Measurements from ENCODE around the gene TPCN2.
A peak's percentile ranks its signal among the peaks of the same experiment; 100 is the strongest.
"Not testable (repeated sequence)": the region's sequence is repeated elsewhere in the genome, so short reads cannot be mapped to it uniquely, and the experiment has no call there.

TPCN2 gene

DNA sequence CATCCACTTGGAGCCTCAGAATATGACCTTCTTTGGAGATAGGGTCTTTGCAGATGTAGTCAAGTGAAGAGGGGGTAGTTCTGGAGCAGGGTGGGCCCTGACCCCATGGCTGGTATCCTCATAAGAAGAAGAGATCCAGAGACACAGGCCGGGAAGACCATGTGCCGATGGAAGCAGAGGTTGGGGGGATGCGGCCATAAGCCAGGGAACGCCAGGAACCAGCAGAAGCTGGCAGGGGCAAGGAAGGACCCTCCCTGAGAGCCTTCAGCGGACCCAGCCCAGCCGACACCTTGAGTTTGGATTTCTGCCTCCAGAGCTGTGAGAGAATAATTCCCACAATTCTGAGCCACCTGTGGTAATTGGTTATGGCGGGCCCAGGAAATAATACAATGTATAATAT is 80.9 kb downstream of the TPCN2 start:
- DNase-seq (ENCODE audit: low spot score) = peak; percentile 42

DNA sequence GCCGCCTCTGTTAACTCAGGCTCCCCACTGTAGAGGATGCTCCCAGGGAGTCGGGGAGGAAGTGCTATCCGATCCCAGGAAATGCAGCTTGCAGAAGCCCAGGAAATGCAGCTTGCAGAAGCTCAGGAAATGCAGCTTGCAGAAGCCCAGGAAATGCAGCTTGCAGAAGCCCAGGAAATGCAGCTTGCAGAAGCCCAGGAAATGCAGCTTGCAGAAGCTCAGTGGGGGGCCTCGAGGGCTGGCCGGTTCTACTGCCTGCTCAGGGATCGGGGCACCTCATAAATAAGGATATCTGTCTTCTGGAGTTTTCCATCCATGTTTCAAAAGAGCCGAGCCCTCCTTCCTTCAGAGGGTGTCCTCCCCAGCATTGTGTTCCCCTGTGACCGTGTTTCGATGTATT is 81.9 kb downstream of the TPCN2 start:
- no peak for DNase-seq (ENCODE audit: low spot score)

DNA sequence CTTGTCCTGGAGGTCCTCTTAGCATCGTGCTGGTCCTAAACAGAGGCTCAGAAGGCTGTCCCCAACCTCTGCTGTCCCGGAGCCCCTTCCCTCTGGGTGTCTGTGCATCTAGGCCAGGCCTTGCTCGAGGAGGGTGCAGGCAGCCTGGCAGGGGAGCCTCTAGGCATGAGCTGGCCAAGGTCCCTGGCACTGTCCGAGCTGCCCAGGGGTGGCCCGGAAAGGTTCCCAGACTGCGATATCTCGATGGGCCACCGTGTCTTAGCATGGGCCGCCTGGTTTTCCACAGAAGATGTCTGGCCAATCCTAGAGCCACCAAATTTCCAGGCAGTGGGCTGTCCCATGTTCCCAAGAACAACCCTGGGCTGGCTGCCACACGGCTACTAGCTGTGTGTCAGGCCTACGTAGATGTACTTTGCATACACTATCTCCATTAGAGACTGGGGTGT is 82.4 kb downstream of the TPCN2 start:
- DNase-seq (ENCODE audit: low spot score) = no peak

DNA sequence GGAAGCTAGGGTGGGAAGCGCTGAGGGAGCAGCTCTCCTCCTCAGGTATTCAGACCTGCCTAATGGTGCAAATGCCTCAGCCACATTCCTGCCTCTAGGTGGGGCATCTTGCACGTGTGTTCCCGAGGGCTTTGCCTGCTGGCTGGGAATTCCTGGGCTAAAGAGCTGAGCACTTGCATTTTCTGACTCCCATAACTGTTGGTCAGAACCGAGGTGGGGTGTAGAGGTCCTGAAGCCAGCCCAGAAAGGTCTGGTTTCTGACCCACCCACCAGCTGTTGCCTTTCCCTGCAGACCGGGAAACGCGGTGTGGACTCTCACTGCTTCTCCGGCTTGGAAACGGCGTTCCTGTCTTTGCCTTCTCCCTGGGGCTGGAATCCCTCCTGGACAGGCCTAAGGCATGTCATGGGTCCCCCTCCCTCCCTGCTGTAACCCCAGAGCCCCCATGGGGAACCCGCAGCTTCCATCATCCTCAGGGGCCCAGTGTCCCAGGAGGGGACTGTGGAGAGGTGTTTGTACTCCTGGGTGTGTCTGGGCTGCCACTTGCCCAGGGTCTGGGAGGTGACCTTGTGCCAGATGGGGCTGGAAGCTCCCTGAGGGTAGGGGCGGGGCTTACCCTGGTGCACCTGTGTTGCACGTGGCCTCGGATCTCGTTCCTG is 83.0 kb downstream of the TPCN2 start:
- DNase-seq (ENCODE audit: low spot score) = peak; percentile 84

DNA sequence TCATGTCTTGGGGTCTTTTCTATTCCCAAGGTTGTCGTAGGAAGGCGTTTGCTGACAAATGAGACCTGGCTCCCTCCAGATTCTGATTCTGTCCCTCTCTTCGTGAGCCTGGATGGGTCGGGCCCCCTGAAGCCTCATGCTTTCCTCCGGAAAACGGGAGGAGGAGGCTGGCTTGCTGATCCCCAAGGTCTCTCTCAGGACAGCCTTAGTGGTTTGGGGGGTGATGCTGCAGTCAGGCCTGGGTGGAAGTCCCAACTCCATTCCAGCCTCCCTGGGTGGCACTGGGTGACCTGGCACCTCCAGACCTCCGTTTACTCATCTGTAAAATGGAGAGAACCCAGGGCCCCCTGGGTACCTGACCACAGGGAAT is 83.6 kb downstream of the TPCN2 start:
- DNase-seq (ENCODE audit: low spot score) = no peak

DNA sequence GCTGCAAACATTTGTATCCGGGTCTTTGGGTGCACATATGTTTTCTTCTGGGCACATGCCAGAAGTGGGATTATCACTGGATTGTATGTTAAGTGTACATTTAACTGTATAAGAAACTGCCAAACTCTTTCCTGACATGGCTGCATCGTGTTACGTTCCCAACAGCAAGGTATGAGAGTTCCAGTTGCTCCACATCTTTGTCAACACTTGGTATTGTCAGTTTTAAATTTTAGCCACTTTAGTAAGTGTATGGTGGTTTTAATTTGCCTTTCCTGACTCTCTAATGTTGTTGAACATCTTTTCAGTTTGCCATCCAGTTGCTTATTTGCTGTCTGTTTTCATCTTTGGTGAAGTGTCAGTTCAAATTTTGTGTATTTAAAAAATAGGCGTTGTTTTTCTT is 84.5 kb downstream of the TPCN2 start:
- DNase-seq (ENCODE audit: low spot score) = no peak

DNA sequence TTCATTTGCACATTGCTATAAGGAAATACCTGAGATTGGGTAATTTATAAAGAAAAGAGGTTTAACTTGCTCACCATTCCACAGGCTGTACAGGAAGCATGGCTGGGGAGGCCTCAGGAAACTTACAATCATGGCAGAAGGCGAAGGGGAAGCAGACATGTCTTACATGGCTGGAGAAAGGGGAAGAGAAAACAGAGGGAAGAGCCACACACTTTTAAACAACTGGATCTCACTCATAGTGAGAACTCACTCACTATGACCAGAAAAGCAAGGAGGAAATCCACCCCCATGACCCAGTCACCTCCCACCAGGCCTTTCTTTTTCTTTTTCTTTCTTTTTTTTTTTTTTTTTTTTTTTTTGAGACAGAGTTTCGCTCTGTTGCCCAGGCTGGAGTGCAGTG is 85.5 kb downstream of the TPCN2 start:
- DNase-seq (ENCODE audit: low spot score) = not testable (repeated sequence)

DNA sequence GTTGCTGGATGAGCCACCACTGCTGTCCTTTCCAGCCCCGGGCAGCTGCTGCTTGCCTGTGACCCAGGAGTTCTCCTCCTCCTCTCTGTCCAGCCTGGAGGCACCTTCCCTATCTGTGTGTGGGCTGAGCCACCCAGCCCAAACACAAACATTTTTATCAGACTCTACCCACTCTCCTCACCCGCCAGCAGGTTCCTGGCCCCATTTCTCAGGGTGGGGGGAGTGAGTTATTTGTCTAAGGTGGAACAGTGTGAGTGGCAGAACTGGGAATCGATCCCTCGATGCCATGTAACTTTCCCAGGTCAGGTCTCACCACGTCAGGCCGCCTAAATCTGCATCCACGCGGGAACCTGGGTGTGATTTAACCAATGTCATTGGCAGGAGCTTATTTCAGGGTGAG is 86.2 kb downstream of the TPCN2 start:
- DNase-seq (ENCODE audit: low spot score) = peak; percentile 28

DNA sequence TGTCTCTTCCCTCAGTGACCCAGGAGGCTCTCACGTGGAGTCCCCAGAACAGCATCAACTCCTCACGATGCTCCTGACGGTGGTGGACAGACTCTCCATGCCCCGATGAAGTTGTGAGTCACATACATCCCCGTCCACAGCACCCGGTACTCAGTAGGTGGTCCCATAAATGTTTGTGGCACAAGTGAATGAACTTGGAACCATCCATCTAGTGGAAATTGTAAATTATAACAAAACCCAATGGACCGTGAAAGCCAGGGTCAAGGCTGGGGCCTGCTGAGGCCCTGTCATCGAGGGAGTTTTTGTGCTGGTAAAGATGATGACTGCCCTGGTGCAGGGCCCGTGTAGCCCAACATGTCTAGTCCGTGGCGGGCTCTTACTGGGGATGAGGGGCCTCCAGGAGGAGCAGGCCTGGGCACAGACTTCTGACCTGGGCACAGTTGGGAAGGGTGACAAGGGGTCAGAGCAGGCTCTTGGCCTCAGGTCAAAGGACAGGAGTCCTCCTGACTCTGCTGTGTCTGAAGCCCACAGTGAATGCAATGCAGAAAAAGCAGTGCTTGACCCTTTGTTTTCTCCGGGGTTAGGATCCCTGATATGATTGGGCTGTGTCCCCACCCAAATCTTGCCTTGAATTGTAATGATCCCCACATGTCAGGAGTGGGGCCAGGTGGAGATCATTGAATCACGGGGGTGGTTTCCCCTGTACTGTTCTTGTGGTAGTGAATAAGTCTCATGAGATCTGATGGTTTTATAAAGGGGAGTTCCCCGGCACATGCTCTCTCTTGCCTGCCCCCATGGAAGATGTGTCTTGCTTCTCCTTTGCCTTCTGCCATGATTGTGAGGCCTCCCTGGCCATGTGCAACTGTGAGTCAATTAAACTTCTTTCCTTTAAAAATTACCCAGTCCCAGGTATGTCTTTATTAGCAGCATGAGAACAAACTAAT is 87.0 kb downstream of the TPCN2 start:
- DNase-seq (ENCODE audit: low spot score) = no peak

DNA sequence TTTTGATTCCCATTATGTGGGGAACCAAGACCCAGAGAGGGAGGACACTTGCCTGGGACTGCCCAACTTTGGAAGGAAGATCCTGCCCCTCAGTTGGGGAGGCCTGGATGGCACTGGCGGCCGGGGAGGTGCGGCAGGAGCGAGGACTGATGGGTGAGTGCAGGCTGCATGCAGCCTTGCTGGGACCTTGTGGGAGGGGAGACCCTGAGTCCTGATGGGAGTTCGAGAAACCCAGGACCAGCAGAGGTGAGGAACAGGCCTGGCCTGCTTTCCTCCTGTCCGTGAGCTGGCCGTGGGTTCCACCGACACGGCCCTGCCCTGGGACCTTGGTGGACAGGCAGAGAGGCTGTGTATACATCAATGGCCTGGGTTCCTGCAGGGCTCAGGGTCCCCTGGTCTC is 87.7 kb downstream of the TPCN2 start:
- peak; percentile 27 for DNase-seq (ENCODE audit: low spot score)

DNA sequence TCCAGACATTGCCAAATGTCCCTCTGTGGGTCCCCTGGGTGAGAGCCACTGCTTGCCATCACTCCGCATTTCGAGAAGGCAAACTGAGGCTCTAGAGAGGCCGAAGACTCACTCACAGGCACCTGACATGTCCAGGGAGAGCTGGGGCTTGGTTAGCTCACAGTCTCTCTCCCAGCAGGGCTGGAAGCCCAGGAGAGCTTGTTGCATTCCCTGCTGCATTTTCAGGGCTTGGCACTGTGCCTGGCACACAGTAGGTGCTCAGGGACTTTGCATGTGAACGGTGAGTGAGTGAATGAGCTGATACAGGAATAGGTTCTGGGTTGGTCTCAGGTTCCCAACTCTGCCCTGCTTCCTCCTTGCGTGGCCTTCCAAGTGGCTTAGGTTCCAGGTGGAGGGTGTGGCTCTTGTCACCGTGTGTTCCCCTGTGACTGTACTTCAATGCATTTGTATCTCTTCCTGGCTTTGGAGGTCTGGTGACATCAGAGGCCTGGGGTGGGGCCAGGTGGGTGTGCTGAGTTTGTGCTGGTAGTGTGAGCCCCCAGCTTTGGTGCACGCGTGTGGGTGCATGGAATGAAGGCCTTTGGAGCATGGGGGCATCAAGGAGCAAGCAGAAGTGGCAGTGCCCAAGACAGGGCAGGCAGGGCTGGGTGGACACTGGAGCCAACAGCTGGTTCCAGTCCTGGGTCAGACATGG is 88.6 kb downstream of the TPCN2 start:
- DNase-seq (ENCODE audit: low spot score) = peak; percentile 36

DNA sequence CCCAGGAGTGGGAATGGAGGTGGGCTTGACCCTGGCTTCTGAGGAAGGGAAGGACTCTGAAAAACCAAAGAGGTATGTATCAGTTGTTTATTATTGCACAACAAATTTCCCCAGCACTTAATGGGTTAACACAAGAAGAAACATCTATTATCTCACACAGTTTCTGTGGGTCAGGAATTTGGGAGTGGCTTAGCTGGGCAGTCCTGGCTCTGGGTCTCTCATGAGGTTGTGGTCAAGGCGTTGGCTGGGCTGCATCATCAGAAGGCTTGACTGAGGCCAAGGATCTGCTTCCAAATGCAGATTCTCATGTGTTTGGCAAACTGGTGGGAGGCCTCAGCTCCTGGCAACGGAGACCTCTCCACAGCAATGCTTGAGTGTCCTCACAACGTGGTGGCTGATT is 89.5 kb downstream of the TPCN2 start:
- DNase-seq (ENCODE audit: low spot score) = peak; percentile 37

DNA sequence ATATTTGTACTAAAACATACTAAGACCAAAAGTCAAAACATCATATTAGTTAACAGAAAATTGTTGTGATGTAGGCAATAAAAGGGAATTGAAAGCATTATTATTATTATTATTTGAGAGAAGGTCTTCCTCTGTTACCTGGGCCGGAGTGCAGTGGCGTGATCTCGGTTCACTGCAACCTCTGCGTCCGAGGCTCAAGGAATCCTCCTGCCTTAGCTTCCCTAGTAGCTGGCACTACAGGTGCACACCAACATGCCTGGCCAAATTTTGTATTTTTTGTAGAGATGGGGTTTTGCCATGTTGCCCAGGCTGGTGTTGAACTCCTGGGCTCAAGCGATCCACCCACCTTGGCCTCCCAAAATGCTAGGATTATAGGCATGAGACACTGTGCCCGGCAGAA is 91.4 kb downstream of the TPCN2 start:
- DNase-seq (ENCODE audit: low spot score) = not testable (repeated sequence)

DNA sequence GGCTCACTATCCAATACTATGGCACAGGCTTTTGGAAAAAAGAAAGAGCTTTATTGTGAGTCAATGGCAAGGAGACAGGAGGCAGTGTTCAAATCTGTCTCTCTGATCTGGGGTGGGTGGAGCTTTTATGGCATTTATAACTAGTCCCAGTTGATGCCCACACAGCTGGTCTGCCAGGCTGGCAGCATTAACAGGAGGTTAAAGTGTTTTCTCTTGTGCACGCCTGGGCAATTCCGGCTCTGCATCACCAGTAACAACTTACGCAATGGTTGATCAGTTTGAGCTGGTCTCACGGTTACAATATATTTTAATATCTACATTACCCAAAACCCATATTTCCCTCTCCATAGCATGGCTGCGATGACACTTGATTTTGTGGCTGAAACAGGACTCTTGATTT is 91.9 kb downstream of the TPCN2 start:
- DNase-seq (ENCODE audit: low spot score) = no peak

DNA sequence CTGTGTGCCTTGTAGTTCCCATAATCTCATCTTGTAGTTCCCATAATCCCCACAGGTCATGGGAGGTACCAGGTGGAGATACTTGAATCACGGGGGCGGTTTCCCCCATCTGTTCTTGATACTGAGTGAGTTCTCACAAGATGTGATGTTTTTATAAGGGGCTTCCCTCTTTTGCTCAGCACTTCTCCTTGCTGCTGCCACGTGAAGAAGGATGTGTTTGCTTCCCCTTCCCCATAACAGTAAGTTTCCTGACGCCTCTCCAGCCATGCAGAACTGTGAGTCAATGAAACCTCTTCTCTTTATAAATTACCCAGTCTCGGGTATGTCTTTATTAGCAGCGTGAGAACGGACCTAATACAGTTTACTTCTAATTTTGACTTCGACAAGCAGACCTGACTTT is 93.0 kb downstream of the TPCN2 start:
- DNase-seq (ENCODE audit: low spot score) = no peak

DNA sequence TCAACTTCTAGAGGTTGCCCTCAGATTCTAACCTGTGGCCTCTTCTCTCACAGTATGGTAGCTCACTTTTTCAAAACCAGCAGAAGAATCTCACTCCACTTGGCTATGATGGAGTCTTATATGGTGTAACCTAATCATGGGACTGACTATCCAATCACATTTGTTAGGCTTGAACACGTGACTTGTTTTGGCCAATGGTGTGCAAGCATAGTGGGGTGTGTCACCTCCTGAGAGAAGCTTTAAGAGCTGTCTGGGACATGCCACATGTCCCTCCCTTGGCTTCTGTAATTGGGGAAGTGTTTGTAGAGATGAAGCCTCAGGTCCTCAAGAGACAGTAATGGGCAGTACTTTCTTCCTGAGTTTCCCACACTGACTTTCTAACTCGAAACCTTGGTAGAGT is 94.2 kb downstream of the TPCN2 start:
- no peak for DNase-seq (ENCODE audit: low spot score)

DNA sequence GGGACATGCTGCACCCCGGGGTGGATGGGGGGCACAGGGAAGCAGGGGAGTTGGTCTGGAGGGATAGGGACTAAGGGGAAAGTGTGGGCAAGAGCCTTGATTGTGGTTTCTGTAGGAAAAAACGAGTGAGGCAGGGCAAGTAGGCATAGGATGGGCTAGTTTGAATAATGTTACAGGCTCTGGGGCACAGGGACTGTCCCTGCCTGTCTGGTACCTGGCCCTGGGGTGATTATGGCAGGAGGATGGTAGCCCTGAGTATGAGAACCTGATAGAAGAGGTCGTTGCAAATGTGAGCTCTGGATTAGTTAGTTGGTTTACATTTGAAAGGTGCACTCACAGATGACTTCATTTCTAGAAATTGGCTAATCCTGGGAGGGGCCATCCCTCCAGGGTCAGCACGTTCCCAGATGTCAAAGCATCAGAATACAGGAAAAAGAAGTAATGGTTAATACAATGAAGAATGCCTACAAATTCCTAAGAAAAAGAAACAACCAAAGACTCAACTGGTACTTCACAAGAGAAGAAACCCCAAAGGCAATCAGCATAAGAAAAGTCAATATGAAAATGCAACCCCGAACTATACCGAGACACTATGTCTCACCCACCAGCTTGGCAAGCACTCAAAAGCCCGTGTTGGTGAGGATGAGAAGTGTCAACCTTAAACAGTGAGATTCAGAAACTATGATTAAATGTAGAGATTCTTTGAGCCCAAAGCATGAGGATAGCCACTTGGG is 95.8 kb downstream of the TPCN2 start:
- DNase-seq (ENCODE audit: low spot score) = no peak

DNA sequence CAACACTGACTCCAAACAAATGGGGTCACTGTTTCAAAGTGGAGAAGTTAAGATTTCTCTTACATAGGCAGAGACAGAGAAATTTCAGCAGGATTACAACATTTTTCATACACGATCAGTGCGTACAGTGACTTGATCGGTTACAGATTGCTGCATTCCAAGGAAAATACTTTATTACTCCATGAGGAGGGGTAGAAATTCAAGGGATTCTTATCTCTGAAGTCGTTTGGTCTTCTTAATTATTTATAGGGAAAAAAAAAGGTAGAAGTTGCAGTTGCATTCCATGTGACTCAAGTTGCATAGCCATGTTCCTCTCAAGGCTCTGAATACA is 96.3 kb downstream of the TPCN2 start:
- DNase-seq (ENCODE audit: low spot score) = no peak

DNA sequence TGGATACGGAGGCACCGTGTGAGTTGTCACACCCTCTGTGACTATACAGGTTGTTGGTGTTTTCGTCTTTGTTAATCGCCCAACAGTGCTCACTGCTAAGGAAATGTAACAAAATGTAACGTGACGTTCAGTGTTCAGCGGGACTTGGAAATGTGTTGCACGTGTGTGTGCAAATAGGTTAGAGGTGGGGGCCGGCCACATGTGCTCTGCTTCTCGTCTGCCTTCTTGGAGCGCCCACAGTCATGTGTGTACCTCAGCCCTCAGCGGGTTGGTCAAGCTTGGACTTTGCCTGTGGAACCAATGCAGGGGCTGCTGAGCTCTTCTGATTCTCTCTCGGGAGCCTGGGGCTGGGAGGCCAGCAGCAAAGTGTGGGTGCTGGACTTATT is 99.6 kb downstream of the TPCN2 start:
- no peak for DNase-seq (ENCODE audit: low spot score)

DNA sequence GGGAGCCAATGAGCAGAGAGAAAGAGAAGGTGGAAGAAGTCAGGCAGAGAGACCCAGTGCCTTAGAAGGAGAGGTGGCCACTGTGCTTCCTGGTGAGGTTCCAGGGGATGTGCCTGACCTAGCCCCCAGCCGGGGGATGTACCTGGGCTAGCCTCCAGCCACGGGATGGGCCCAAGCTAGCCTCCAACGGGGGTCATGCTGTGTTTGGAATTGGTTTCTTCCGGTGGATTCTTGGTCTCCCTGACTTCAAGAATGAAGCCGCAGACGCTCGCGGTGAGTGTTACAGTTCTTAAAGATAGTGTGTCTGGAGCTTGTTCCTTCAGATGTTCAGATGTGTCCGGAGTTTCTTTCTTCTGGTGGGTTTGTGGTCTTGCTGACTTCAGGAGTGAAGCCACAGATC is 100.1 kb downstream of the TPCN2 start:
- DNase-seq (ENCODE audit: low spot score) = no peak

DNA sequence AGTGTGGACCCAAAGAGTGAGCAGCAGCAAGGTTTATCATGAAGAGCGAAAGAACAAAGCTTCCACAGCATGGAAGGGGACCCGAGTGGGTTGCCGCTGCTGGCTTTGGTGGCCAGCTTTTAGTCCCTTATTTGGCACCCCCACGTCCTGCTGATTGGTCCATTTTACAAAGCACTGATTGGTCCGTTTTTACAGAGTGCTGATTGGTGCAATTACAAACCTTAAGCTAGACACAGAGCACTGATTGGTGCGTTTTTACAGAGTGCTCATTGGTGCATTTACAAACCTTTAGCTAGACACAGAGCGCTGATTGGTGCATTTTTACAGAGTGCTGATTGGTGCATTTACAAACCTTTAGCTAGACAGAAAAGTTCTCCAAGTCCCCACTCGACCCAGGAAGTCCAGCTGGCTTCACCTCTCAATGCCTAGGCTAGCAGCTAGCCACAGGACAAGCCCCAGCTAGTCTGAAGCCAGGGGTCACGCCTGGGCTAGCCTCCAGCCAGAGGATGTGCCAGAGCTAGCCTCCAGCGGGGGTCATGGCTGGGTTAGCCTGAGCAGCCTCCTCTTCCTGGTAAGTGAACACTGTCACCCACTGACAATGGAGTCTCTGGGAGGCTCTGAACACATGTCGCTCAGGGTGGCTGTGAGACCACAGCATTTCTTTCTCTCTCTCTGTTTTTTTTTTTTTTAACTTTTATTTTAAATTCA is 100.8 kb downstream of the TPCN2 start:
- not testable (repeated sequence) for DNase-seq (ENCODE audit: low spot score)

DNA sequence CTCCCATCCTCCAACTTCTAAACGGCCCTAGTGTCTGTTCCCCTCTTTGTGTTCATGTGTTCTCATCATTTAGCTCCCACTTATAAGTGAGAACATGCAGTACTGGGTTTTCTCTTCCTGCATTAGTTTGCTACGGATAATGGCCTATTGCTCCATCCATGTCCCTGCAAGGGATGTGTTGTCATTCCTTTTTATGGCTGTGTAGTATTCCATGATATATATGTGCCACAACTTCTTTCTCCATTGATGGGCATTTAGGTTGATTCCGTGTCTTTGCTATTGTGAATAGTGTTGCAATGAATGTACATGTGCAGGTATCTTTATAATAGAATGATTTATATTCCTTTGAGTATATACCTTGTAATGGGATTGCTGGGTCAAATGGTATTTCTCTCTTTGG is 101.4 kb downstream of the TPCN2 start:
- no peak for DNase-seq (ENCODE audit: low spot score)

Measured in ecto neural progenitor cell (in vitro differentiated cells).